Activated CD4-positive, alpha-beta T cell treated with anti-CD3 and anti-CD28 coated beads, Interleukin-2, amount 50 U/mL, for 4 hours (primary cell): ENCODE measurements around the gene TNS1.

Source experiments
- DNase-seq, 2 experiments: peaks; one replicate each; pipeline ENCODE4 v3.0.0-alpha.2; 2020

Gene TNS1

GRCh38 chr2:218015586-218016521 is 13.1 kb upstream of the TNS1 start:
- DNase-seq = no peak

- DNase-seq = no peak
Observed at GRCh38 chr2:218014706-218015585, 12.2 kb upstream of the TNS1 start.

DNA sequence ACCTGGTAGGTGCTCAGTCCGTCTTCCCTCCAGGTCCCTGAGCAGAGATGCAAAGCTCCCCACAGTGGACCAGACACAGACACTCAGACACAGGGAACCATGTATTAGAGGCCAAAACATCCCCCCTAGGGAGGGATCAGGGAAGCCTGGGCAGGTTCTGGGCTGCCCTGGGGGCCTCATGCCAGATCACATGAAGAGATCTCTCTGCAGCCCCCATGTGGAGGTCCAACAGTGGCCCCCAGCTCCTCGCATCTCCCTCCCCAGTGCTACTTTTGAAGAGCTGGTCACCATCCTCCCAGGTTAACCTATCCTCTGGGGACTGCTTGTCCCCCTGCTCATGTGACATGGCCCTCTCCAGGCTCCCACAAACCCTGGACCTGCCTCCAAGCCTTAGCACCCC is 10.5 kb upstream of the TNS1 start:
- DNase-seq = no peak

GRCh38 chr2:218012284-218012683 is 9.5 kb upstream of the TNS1 start:
- no peak for DNase-seq

DNA sequence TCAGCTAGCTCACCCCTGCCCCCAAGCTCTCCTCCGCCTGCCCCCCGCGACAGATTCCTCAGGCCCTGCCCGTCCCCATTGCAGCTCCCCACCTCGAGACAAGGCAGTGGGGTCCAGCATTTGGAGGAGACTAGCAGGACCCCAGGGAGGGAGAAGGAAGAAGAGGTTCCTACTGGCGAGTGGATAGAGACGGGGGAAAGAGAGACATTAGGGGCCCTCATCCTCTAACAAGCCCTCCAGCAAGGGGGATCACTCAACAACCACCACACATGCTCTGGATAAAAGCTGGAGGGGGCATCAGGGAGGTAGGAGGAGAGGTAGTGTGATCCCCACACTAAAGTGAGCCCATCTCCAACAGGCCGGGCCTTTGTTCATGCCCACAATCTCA is 8.9 kb upstream of the TNS1 start:
- no peak for DNase-seq

DNA sequence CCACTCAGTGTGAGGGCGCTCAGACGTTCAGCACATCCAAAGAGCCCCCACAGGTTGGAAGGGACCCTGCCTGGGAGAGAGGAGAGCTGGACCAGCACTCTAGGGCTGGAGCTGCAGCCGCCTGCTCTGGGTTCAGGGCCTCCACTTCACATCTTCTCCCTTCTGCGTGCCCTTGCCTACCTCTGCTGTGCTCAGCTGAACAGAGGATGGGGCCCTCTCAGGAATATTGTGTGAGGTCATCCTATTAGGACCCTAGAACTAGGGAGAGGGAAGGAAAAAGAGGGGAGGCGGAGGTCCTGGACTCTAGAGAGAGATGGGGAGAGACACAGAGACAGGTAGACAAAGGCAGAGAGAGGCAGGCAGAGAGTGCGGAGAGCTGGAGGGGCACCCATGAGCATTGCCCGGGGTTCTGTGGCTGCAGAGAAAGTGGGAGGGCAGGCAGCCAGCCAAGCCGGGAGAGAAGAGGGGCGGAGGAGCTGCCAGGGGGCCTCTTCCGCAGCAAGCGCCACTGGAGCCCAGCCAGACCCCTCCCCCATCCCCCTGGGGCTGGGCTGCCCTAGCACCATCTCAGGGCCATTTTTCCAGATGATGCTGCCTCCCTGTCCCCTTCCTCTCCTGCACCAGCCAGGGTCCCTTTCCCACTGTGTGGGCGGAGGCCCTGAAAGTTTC is 8.3 kb upstream of the TNS1 start:
- DNase-seq = no peak

- peak in 1 of 2 experiments; percentile 4 for DNase-seq
Observed at GRCh38 chr2:218010140-218010983, 7.6 kb upstream of the TNS1 start.

- DNase-seq = no peak
Observed at GRCh38 chr2:218009765-218010139, 7.0 kb upstream of the TNS1 start.

DNA sequence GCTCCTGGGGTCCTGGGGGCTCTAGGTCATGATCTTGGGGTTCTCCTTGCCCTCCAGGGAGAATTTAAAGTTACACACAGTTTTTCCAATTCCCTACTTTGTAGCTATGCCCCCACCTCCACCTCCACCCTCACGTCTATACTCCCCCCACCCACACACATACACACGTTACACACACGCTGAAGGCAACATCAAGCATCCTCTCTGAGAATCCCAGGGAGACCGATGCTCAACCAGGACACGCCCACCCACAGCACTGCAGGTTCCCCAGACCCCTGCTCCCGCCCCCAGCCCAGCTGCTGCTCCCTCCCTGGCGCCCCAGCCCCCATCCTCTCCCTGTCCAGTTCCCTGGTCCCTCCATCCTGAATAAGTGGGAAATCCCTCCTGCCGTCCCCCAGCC is 6.4 kb upstream of the TNS1 start:
- DNase-seq = no peak

DNA sequence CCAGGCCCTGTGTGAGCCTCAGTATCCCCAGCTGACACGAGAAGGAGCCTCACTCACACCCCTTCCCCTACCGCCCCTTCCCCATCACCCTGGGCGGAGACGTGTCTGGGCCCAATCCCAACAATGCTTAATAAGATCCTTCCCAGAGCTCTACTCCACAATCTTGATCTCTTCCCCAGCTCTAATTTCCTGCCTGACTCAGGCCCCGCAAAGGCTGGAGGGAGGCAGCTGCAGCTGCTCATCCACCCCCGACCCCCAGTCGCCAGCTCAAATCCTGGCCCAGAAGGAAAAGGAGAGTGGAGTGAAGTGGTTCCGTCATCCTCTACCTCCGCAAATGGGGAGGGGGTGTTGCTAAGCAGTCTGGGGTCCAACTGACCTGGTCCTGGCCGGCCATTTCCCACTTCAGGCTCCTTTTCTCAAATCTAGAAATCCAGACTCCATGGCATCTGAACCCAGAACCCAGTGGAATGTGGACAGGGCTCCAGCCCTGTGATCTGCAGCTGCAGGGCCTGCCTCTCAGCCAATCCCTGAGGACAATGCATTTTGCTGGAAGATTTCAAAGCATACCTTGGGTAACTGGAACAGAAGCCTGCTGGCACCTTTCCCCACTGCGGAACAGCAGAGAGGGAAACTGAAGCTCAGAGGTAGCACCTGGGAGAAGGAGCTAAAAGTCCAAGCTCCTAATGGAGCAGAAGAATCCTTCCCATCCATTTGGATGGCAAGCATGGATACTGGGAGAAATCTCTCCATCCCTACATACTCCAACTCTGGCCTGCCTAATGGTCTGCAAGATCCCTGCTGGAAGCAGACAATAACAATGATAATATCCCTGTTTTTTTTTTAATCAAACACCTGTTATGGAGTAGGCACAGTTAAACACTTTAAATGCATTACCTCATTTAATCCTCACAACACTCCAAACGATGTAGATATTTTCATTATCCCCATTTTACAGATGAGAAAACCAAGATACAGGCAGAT is 5.6 kb upstream of the TNS1 start:
- no peak for DNase-seq

- DNase-seq = no peak
Observed at GRCh38 chr2:218006741-218007140, 3.9 kb upstream of the TNS1 start.

DNA sequence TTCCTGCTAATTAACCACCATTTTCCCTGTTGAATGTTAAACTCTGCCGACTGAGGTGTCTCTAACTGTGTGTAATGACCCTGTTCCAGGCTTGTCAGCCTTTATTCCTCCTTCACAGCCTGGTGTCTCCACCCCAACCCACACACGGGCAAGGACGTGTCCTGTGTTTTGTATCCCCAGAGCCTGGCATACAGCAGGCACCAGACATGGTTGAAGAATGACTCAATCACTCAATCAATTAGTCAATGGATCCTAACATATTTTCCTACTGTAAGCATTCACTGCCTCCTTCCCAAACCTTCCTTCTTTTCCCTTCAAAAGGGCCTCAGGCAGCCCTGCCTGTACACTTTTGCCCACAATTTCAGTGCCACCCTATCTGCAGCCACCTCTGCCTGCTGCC is 2.7 kb upstream of the TNS1 start:
- DNase-seq = no peak

DNA sequence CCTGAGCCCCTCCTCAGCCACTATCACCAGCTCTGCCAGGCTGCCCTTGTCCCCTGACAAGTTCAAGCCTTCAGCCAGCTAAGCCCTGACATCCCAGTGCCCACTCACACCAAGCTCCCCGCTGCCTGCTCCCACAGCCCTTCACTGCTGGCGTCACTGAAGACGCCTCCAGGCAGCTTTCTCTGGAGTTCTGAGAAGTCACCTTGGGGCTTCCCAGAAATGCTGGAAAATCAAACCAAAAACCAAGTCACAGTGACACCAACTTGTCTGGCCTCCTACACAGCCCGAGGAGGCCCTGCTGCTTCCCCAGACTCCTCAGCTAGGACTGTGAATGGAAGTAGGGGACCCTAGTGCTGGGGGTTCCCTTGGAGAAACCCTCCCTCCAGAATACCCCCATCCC is 2.2 kb upstream of the TNS1 start:
- no peak for DNase-seq

- no peak for DNase-seq
Observed at GRCh38 chr2:218003981-218004419, 1.2 kb upstream of the TNS1 start.

DNA sequence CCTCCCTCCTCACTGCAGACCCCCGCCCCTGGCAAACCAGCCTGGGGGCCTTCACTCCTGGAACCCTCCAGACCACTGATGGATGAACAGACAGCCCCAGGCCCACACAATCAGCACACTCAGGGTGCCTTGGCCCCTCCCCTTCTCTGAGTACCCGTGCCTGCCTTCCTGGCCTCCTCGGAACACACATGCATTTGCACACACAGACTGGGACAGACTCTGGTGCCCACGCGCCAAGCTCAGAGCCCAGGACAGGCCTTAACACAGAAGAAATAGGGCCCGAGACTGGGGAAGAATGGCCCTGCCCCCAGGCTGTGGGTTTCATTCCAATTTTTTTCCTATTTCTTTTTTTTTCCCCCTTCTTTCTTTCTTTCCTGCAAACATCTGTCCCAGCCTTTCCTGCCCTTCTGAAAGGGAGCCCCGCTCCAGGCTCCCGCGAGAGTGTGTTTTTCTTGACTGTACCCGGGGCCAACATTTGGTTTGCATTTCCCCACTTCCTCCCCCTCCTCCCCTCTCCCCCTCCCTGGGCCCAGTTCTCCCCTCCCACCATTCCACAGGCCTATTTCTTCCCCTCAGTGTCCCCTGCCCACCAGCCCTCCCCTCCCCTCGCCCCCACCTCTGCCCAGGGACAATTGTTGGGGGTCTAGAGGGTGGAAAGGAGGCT is 618 bp upstream of the TNS1 start:
- DNase-seq = no peak

DNA sequence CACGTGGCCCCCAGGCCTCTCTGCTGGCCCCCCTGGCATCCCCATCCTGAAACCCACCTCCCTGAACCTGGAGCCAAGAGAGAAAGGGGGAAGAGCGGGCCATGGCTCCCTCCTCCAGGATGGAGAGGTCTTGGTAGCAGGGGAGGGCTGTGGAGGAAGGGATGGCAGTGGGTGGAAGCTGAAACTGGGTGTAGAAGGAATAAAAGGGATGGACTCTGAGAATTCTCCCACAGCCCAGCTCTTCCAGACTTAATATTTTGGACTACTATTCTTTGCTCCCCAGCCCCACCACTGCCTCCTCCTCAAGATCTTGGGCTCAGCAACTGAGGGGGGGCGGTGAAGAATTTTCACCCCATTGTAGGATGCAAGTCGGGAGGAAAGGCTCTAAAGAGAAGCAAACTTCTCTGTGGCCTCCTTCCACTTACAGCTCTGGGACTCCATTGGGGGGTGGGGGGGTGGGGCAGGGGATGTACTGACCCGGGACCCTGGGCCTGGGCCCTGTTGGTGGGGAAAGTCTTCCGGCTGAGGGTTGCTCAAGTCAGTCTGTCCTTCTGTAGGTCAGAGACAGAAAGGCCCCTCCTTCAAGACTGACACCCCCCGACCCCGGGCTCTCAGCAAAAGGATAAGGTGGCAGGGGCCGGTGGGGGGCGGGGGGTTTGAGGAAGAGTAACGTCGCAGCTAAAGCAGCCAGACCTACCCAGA is 501 bp downstream of the TNS1 start:
- DNase-seq = no peak

GRCh38 chr2:218001629-218002028 is 1.2 kb downstream of the TNS1 start:
- DNase-seq = no peak

GRCh38 chr2:218000136-218000535 is 2.7 kb downstream of the TNS1 start:
- DNase-seq = no peak

- DNase-seq = no peak
Observed at GRCh38 chr2:217999595-217999959, 3.2 kb downstream of the TNS1 start.
